CD4-positive, alpha-beta T cell (primary cell): ENCODE results near the gene PRIMA1. TPM values are rescaled to one million over a fixed set of nuclear protein-coding genes. Genes with fewer than 3 reads are reported as not detected.

Experiments
- ATAC-seq: fragments of 200-7000 bp; cut with Tn5 transposase; one replicate; pipeline ENCODE4 v1.10.0; 2022; ENCODE audit warnings: mild to moderate bottlenecking; ENCODE audit not compliant: poor library complexity
- CTCF ChIA-PET: fragments of 350-600 bp; sonication (Branson Sonifier 250); formaldehyde crosslinking; loops from one replicate; lab custom pipeline; 2021; ENCODE audit warnings: antibody characterized with exemption, inconsistent platforms; lab: Charles Lee
- POLR2A ChIA-PET: fragments of 350-600 bp; sonication (Branson Sonifier 250); formaldehyde crosslinking; loops from one replicate; lab custom pipeline; 2021; ENCODE audit warnings: antibody characterized with exemption, inconsistent platforms; lab: Charles Lee
- DNase-seq, 14 experiments: peaks; one replicate each; pipeline ENCODE4 v3.0.0-alpha.2; 2013 to 2020; ENCODE audit warnings: mixed read lengths in 2 of 14
- H3K27ac ChIP-seq, 2 donors: one replicate each; pipeline versions ENCODE4 v1.5.1 to v1.7.0; 2013; ENCODE audit warnings: low read length in 2 of 2, low read depth in 1 of 2, mild to moderate bottlenecking in 1 of 2
- H3K27me3 ChIP-seq, 2 experiments: 1 replicate in 1 of 2; 2 replicates in 1 of 2; pipeline versions ENCODE4 v1.6.1 to v1.7.0; 2013; ENCODE audit warnings: low read length in 2 of 2, control low read depth in 1 of 2, mild to moderate bottlenecking in 1 of 2, moderate library complexity in 1 of 2; ENCODE audit not compliant: insufficient read depth in 2 of 2, control insufficient read depth in 1 of 2
- H3K36me3 ChIP-seq: one replicate; pipeline ENCODE4 v1.6.1; 2013; ENCODE audit warnings: low read length, control low read depth; ENCODE audit not compliant: insufficient read depth
- H3K4me1 ChIP-seq: one replicate; pipeline ENCODE4 v1.6.1; 2013; ENCODE audit warnings: low read length, control low read depth; ENCODE audit not compliant: insufficient read depth
- H3K4me3 ChIP-seq: one replicate; pipeline ENCODE4 v1.5.1; 2013; ENCODE audit warnings: mild to moderate bottlenecking, low read length, moderate library complexity
- H3K9me3 ChIP-seq, 2 experiments: 1 replicate in 1 of 2; 2 replicates in 1 of 2; pipeline versions ENCODE4 v1.6.1 to v1.7.0; 2013; ENCODE audit warnings: low read length in 2 of 2, mild to moderate bottlenecking in 2 of 2, control low read depth in 1 of 2, moderate library complexity in 1 of 2; ENCODE audit not compliant: control insufficient read depth in 1 of 2, insufficient read depth in 1 of 2
- H3K27ac Mint-ChIP-seq: one replicate; pipeline ENCODE4 v1.8.0; 2020; ENCODE audit warnings: mixed read lengths
- H3K27me3 Mint-ChIP-seq: one replicate; pipeline ENCODE4 v1.8.0; 2021; ENCODE audit warnings: mixed read lengths
- H3K36me3 Mint-ChIP-seq: one replicate; pipeline ENCODE4 v1.8.0; 2021; ENCODE audit warnings: low read depth, mixed read lengths
- H3K4me1 Mint-ChIP-seq: one replicate; pipeline ENCODE4 v1.8.0; 2021; ENCODE audit warnings: low read depth, mixed read lengths
- H3K4me3 Mint-ChIP-seq: one replicate; pipeline ENCODE4 v1.8.0; 2020; ENCODE audit warnings: mild to moderate bottlenecking, mixed read lengths
- H3K9me3 Mint-ChIP-seq: one replicate; pipeline ENCODE4 v1.8.0; 2020; ENCODE audit warnings: mixed read lengths
- intact Hi-C, 2 experiments: fragments of 100-400 bp; cut with DNase I in 1 of 2; cut with micrococcal nuclease in 1 of 2; formaldehyde crosslinking; loops; one replicate each; pipeline versions ENCODE4 v1.15.1 to v1.9.0; 2023 to 2025; cut with DNase I, micrococcal nuclease
- polyA plus RNA-seq, 2 donors: library from polyadenylated mRNA; unstranded; fragments of 120-200 nt; gene quantifications; one replicate each; pipeline ENCODE4 v1.2.1, GENCODE V29; 2013
- total RNA-seq, 174 experiments: library from RNA in 2 of 174; stranded (reverse) in 2 of 174; gene quantifications; one replicate each; pipeline ENCODE4 v1.2.3 and lab custom pipeline; 2021 to 2026
- TF ChIP-seq, protein P1 (sequence below): fragments of 200-600 bp; IDR thresholded peaks from one replicate; pipeline ENCODE4 v1.8.0; 2022; ENCODE audit warnings: antibody characterized with exemption, mild to moderate bottlenecking

The PRIMA1 gene, protein sequence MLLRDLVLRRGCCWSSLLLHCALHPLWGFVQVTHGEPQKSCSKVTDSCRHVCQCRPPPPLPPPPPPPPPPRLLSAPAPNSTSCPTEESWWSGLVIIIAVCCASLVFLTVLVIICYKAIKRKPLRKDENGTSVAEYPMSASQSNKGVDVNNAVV
- not detected for total RNA-seq
- polyA plus RNA-seq (2013, experiment 1 of 2) = not detected
- 0.10 TPM for polyA plus RNA-seq (2013, experiment 2 of 2)
- 0 to 0.20 (median 0) reads per million in 172 experiments for total RNA-seq (lab: John Stamatoyannopoulos, UW)

DNA sequence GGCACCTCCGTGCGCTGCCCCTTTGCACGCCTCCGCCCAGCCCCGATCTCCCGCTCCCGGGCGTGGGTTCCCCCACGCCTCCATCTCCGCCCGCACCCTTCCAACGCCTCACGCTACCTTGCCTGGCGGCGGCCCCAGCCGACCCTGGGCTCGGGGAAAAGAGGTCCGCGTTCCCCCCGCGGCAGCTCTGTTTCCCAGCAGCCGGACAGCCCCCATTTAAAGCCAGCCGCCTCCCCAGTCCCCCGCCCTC lies at the start of gene PRIMA1:
TSS of gene PRIMA1 (minus strand) at position 193 of the 250 bp plus-strand sequence. CDS start 767 bp downstream, outside the sequence.
- peaks cover 0 to 5% of the 10 kb centered on the region in 2 experiments for H3K9me3 ChIP-seq
- ChIA-PET POLR2A (no interaction called here), CTCF (no interaction called here)
- TF ChIP-seq, protein P1, sequence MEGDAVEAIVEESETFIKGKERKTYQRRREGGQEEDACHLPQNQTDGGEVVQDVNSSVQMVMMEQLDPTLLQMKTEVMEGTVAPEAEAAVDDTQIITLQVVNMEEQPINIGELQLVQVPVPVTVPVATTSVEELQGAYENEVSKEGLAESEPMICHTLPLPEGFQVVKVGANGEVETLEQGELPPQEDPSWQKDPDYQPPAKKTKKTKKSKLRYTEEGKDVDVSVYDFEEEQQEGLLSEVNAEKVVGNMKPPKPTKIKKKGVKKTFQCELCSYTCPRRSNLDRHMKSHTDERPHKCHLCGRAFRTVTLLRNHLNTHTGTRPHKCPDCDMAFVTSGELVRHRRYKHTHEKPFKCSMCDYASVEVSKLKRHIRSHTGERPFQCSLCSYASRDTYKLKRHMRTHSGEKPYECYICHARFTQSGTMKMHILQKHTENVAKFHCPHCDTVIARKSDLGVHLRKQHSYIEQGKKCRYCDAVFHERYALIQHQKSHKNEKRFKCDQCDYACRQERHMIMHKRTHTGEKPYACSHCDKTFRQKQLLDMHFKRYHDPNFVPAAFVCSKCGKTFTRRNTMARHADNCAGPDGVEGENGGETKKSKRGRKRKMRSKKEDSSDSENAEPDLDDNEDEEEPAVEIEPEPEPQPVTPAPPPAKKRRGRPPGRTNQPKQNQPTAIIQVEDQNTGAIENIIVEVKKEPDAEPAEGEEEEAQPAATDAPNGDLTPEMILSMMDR = no peak
- H3K4me3 ChIP-seq = no peak within 1 kb of the TSS
- intact Hi-C loops = no loop called here
- no peaks in the 10 kb centered on the region for H3K36me3 Mint-ChIP-seq
- H3K4me1 ChIP-seq = no peaks in the 10 kb centered on the region
- peaks cover 82% of the 10 kb centered on the region for H3K27me3 Mint-ChIP-seq
- DNase-seq (no peak), ATAC-seq (no peak)
- no peak within 1 kb of the TSS for H3K4me3 Mint-ChIP-seq
- H3K27ac Mint-ChIP-seq = no peak within 1 kb of the TSS
- no peak within 1 kb of the TSS for H3K27ac ChIP-seq
- H3K36me3 ChIP-seq = no peaks in the 10 kb centered on the region
- peaks cover 29 to 30% of the 10 kb centered on the region in 2 experiments for H3K27me3 ChIP-seq
- no peaks in the 10 kb centered on the region for H3K4me1 Mint-ChIP-seq
- no peaks in the 10 kb centered on the region for H3K9me3 Mint-ChIP-seq

GRCh38 chr14:93834699-93835371 lies 46.5 kb upstream of the PRIMA1 start:
- no peak overlapping the region for H3K4me3 Mint-ChIP-seq
- no peak overlapping the region for H3K27ac Mint-ChIP-seq
- H3K9me3 Mint-ChIP-seq = no peaks in the 10 kb centered on the region
- Histone ChIP-seq H3K4me1 (no peaks in the 10 kb centered on the region), H3K36me3 (no peaks in the 10 kb centered on the region), H3K9me3 (peaks cover 0 to 8% of the 10 kb centered on the region in 2 experiments), H3K27ac (no peak overlapping the region), H3K4me3 (no peak overlapping the region), H3K27me3 (peaks cover 0 to 6% of the 10 kb centered on the region in 2 experiments)
- H3K4me1 Mint-ChIP-seq = no peaks in the 10 kb centered on the region
- ChIA-PET CTCF (no interaction called here), POLR2A (no interaction called here)
- no peak for DNase-seq
- intact Hi-C loops = no loop called here
- no peaks in the 10 kb centered on the region for H3K36me3 Mint-ChIP-seq
- ATAC-seq = no peak
- H3K27me3 Mint-ChIP-seq = peaks cover 52% of the 10 kb centered on the region
- TF ChIP-seq, protein P1 = no peak

GRCh38 chr14:93832665-93833064 lies 44.4 kb upstream of the PRIMA1 start:
- ChIA-PET CTCF (no interaction called here), POLR2A (no interaction called here)
- DNase-seq (no peak), ATAC-seq (no peak)
- Histone ChIP-seq H3K4me1 (no peaks in the 10 kb centered on the region), H3K36me3 (no peaks in the 10 kb centered on the region), H3K27me3 (peaks cover 0 to 6% of the 10 kb centered on the region in 2 experiments), H3K27ac (no peak overlapping the region), H3K4me3 (no peak overlapping the region), H3K9me3 (peaks cover 0 to 8% of the 10 kb centered on the region in 2 experiments)
- TF ChIP-seq, protein P1 = no peak
- no peaks in the 10 kb centered on the region for H3K4me1 Mint-ChIP-seq
- peaks cover 37% of the 10 kb centered on the region for H3K27me3 Mint-ChIP-seq
- no peaks in the 10 kb centered on the region for H3K36me3 Mint-ChIP-seq
- no peak overlapping the region for H3K27ac Mint-ChIP-seq
- no peak overlapping the region for H3K4me3 Mint-ChIP-seq
- H3K9me3 Mint-ChIP-seq = no peaks in the 10 kb centered on the region
- intact Hi-C loops = no loop called here
